Smooth muscle cell (in vitro differentiated cells): Measurements from ENCODE around the gene NEK10. TPM values are rescaled to one million over a fixed set of nuclear protein-coding genes. Genes with fewer than 3 reads are reported as not detected.
A peak's percentile ranks its signal among the peaks of the same experiment; 100 is the strongest.

Experiments
- DNase-seq: peaks from one replicate; lab custom pipeline; 2025; ENCODE audit not compliant: unreplicated experiment; lab: John Stamatoyannopoulos, UW
- H2AFZ ChIP-seq: fragments of 200-600 bp; sonication (generic); 2 replicates; pipeline ENCODE4 v1.6.0; 2016; ENCODE audit warnings: antibody characterized with exemption, low read depth, mild to moderate bottlenecking
- H3F3A ChIP-seq: fragments of 200-600 bp; sonication (generic); 2 replicates; pipeline ENCODE4 v1.6.0; 2017; ENCODE audit warnings: antibody characterized with exemption, low read depth
- H3K27ac ChIP-seq: fragments of 200-600 bp; sonication (generic); 2 replicates; pipeline ENCODE4 v1.5.1; 2016; ENCODE audit warnings: low read depth, mild to moderate bottlenecking
- H3K27me3 ChIP-seq: fragments of 200-600 bp; sonication (generic); 2 replicates; pipeline ENCODE4 v1.6.1; 2016; ENCODE audit warnings: low read depth, mild to moderate bottlenecking
- H3K36me3 ChIP-seq: fragments of 200-600 bp; sonication (generic); 2 replicates; pipeline ENCODE4 v1.5.1; 2016; ENCODE audit warnings: low read depth
- H3K4me1 ChIP-seq: fragments of 200-600 bp; sonication (generic); 2 replicates; pipeline ENCODE4 v1.5.1; 2016; ENCODE audit warnings: low read depth
- H3K4me2 ChIP-seq: fragments of 200-600 bp; sonication (generic); 2 replicates; pipeline ENCODE4 v1.6.0; 2016; ENCODE audit warnings: mild to moderate bottlenecking
- H3K4me3 ChIP-seq: fragments of 200-600 bp; sonication (generic); 2 replicates; pipeline ENCODE4 v1.5.1; 2016; ENCODE audit warnings: mild to moderate bottlenecking
- H3K79me2 ChIP-seq: fragments of 200-600 bp; sonication (generic); 2 replicates; pipeline ENCODE4 v1.6.0; 2016; ENCODE audit warnings: low read depth, mild to moderate bottlenecking
- H3K9ac ChIP-seq: fragments of 200-600 bp; sonication (generic); 2 replicates; pipeline ENCODE4 v1.6.0; 2016; ENCODE audit warnings: low read depth
- H3K9me3 ChIP-seq: fragments of 200-600 bp; sonication (generic); replicated peaks from 2 replicates; pipeline ENCODE4 v1.5.1; 2016; ENCODE audit warnings: low read depth
- H4K20me1 ChIP-seq: fragments of 200-600 bp; sonication (generic); 2 replicates; pipeline ENCODE4 v1.6.0; 2016; ENCODE audit warnings: low read depth
- WGBS: methylation state at CpG from one replicate; pipeline ENCODE4 v1.1.7; 2016; ENCODE audit warnings: low lambda C conversion rate; 5-methylcytosine and 5-hydroxymethylcytosine counted together
- polyA plus RNA-seq: library from polyadenylated mRNA; unstranded; fragments of >200 nt; fragmentation: Nextera tagmentation; extraction: Ambion mirVana; gene quantifications from 2 replicates; pipeline ENCODE4 v1.2.1, GENCODE V29; 2016
- total RNA-seq: library from RNA; depleted of rRNA; stranded (reverse); fragments of >200 nt; gene quantifications from 2 replicates; pipeline ENCODE4 v1.2.3, GENCODE V29; 2014
- TF ChIP-seq, protein P1 (sequence below): fragments of 200-600 bp; sonication (generic); IDR thresholded peaks from 2 replicates; pipeline ENCODE4 v1.5.1; 2017; ENCODE audit warnings: borderline replicate concordance, mild to moderate bottlenecking, antibody characterized with exemption; ENCODE audit not compliant: insufficient read depth, poor library complexity, severe bottlenecking

The NEK10 gene
- total and polyA plus RNA-seq, 2 experiments from 2014 or later: 2.7 TPM; not detected in 1

DNA sequence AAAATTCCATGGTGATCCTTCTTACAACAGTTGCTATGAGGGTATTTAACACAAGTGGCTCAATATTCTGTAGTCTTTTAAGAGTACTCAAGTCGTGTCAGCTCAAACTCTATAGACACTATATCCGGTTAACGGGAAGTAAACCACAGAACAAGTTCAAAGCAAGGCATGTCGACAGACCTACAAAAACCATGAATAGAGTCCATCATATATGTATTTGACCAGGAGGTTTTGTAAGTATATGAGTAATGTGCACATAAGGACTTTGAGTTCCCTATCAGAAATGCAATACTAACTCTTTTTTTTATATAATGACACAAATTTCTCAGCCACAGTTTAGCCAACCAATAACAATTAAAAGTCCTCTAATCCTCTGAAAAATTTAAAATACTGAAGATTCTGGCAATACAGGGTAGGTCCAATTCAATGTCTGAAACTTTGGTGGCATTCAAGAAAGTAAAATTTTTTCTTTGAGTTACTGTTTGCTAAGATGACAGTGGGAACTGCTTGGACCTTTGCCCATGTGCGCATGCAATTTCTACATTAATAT, 93.7 kb downstream of the NEK10 start:
- 95% methylated on average over 5 of the region's 5 CpGs for WGBS
- H3K9ac ChIP-seq: no peak overlapping the region
- no peaks in the 10 kb centered on the region for H3K79me2 ChIP-seq
- TF ChIP-seq, protein P1, sequence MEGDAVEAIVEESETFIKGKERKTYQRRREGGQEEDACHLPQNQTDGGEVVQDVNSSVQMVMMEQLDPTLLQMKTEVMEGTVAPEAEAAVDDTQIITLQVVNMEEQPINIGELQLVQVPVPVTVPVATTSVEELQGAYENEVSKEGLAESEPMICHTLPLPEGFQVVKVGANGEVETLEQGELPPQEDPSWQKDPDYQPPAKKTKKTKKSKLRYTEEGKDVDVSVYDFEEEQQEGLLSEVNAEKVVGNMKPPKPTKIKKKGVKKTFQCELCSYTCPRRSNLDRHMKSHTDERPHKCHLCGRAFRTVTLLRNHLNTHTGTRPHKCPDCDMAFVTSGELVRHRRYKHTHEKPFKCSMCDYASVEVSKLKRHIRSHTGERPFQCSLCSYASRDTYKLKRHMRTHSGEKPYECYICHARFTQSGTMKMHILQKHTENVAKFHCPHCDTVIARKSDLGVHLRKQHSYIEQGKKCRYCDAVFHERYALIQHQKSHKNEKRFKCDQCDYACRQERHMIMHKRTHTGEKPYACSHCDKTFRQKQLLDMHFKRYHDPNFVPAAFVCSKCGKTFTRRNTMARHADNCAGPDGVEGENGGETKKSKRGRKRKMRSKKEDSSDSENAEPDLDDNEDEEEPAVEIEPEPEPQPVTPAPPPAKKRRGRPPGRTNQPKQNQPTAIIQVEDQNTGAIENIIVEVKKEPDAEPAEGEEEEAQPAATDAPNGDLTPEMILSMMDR: no peak
- no peaks in the 10 kb centered on the region for H3K4me1 ChIP-seq
- H3K4me3 ChIP-seq: no peak overlapping the region
- no peak overlapping the region for H3K27ac ChIP-seq
- no peak overlapping the region for H2AFZ ChIP-seq
- no peaks in the 10 kb centered on the region for H3K36me3 ChIP-seq
- DNase-seq: no peak
- no peaks in the 10 kb centered on the region for H3K9me3 ChIP-seq
- no peaks in the 10 kb centered on the region for H3K27me3 ChIP-seq
- H4K20me1 ChIP-seq: no peaks in the 10 kb centered on the region
- no peaks in the 10 kb centered on the region for H3F3A ChIP-seq
- H3K4me2 ChIP-seq: no peak overlapping the region

DNA sequence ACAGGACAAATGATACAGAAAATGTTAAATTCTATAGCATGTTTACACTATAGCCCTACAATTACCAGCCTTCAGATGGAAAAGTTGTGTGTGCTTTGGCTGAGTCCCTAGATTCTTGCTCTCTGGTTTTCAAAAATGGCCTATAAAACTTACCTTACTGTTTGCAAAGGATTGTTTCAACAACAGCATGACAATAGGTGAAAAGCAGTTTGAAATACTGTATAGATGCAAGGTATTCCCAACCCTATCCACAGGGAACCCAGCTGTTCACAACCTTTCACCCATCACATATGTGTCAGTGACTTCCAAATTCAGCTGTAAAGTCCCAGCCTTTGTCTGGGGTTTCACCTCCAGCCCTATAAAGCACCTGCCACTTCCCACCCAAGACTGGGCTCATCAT, 97.3 kb downstream of the NEK10 start:
- Histone ChIP-seq H3K36me3 (no peaks in the 10 kb centered on the region), H3K9ac (no peak overlapping the region), H2AFZ (no peak overlapping the region), H3K4me3 (no peak overlapping the region), H3K9me3 (no peaks in the 10 kb centered on the region), H3K27me3 (no peaks in the 10 kb centered on the region), H4K20me1 (no peaks in the 10 kb centered on the region), H3F3A (no peaks in the 10 kb centered on the region), H3K27ac (no peak overlapping the region), H3K4me2 (no peak overlapping the region), H3K79me2 (no peaks in the 10 kb centered on the region), H3K4me1 (no peaks in the 10 kb centered on the region)
- TF ChIP-seq, protein P1: no peak
- DNase-seq: no peak

DNA sequence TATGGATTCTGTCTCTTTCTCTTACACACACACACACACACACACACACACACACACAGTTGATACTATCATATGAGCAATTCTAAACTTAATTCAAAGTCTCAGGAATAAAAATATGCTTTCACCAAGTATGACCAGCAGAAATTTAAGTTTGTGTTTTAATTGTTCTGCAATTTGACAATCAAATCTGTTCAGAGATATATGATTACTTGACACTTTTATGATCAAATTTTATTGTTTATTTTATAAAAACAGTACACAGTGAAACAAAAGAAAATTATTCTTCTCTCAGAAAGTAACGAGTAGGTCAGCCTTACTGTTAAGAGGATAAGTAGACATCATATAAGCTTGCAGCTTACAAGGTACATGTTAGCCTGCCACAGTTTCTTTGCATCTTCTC, 114.3 kb downstream of the NEK10 start:
- no peak overlapping the region for H3K27ac ChIP-seq
- no peak overlapping the region for H2AFZ ChIP-seq
- no peak overlapping the region for H3K4me2 ChIP-seq
- no peaks in the 10 kb centered on the region for H4K20me1 ChIP-seq
- H3F3A ChIP-seq: no peaks in the 10 kb centered on the region
- no peak for DNase-seq
- H3K9ac ChIP-seq: no peak overlapping the region
- WGBS: 70% methylated on average over 1 of the region's 1 CpG
- H3K4me3 ChIP-seq: no peak overlapping the region
- H3K4me1 ChIP-seq: no peaks in the 10 kb centered on the region
- H3K36me3 ChIP-seq: no peaks in the 10 kb centered on the region
- H3K79me2 ChIP-seq: no peaks in the 10 kb centered on the region
- H3K9me3 ChIP-seq: no peaks in the 10 kb centered on the region
- TF ChIP-seq, protein P1: no peak
- no peaks in the 10 kb centered on the region for H3K27me3 ChIP-seq

DNA sequence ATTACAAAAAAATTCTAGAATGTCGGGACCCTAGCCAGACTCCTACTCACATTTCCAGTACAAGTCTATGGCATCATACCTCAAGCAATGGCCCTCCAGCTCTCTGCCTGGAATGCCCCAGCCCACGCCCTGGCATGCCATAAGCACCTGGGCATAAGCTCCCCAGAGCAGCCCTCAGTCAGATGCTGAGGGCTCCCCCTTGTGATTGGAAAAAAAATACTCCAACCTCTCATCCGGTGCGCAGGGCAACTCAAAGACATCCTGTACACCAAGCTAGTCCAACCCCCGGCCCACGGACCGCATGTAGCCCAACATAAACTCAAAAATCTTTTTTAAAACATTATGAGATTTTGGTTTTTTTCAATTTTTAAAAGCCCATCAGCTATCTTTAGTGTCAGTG, 115.4 kb downstream of the NEK10 start:
- H3K36me3 ChIP-seq: no peaks in the 10 kb centered on the region
- no peak overlapping the region for H3K27ac ChIP-seq
- H3K9ac ChIP-seq: no peak overlapping the region
- no peaks in the 10 kb centered on the region for H3F3A ChIP-seq
- no peaks in the 10 kb centered on the region for H3K9me3 ChIP-seq
- TF ChIP-seq, protein P1: peak; percentile 43
- H3K4me3 ChIP-seq: no peak overlapping the region
- H3K79me2 ChIP-seq: no peaks in the 10 kb centered on the region
- no peak overlapping the region for H2AFZ ChIP-seq
- 54% methylated on average over 7 of the region's 7 CpGs for WGBS
- H4K20me1 ChIP-seq: no peaks in the 10 kb centered on the region
- H3K4me2 ChIP-seq: no peak overlapping the region
- DNase-seq: no peak
- H3K27me3 ChIP-seq: no peaks in the 10 kb centered on the region
- H3K4me1 ChIP-seq: no peaks in the 10 kb centered on the region
